Measurements from ENCODE around the gene TP53TG5.
A peak's percentile ranks its signal among the peaks of the same experiment; 100 is the strongest.

TP53TG5 gene

DNA sequence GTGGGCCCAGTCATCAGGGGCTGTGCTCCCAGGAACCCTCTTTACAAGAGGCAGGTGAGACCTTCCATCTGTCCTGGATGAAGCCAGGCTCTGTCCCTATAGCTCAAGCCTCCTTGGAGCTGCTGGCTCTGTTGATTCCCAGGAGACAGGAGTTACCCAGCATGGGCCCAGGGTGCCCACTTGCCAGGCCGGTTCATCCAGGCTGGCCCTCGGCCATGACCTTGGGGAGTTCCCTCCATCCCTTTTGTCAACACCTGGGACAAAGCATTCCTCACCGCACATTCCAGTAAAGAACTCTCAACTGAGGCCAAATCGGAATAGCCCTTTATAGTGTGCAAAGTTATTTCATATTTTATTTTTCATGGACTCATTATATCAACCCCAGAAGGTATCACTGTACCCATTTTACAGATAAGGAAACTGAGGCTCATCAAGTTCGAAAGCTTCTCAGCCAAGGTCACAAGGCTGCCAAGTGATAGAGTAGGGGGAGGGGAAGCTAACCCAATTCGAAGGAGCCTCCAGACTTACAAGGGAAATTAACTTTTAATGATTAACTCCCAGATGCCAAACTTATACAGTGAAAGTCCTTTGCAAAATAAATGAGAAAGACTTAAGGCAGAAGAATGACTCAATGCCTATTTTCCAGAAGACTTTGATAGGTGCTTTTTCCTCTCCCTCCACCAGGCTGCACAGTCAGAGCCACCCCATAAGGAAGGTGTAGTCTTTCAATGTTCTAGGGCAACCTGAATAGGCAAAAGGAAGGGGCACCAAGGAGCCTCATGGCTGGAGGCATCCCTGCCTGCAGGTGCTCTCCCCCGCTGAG, 48.4 kb downstream of the TP53TG5 start:
- POLR2A ChIA-PET, result no interaction called here
- CTCF ChIA-PET, result no interaction called here
- no peak for TF ChIP-seq CTBP1 (IDR thresholded peaks at IDR 0.05; ENCODE audit: borderline replicate concordance)
- TF ChIP-seq L3MBTL2 (conservative IDR thresholded peaks at IDR 0.05), result no peak
- TF ChIP-seq LEF1 (IDR thresholded peaks at IDR 0.05; ENCODE audit: borderline replicate concordance), result no peak
- TF ChIP-seq HDGF (IDR thresholded peaks at IDR 0.05; ENCODE audit: borderline replicate concordance), result no peak
- no peak for TF ChIP-seq SUZ12 (IDR thresholded peaks at IDR 0.05)
- no peak for TF ChIP-seq ELF4 (IDR thresholded peaks at IDR 0.05)
- TF ChIP-seq NFRKB (IDR thresholded peaks at IDR 0.05), result no peak
- no peak for TF ChIP-seq FOXK2 (IDR thresholded peaks at IDR 0.05)
- no peak for TF ChIP-seq ZNF384 (IDR thresholded peaks at IDR 0.05)
- no peak for DNase-seq (ENCODE audit: extremely low spot score)

- ChIA-PET CTCF (no interaction called here), POLR2A (no interaction called here)
- no peak for DNase-seq (ENCODE audit: extremely low spot score)
- TF ChIP-seq L3MBTL2 (conservative IDR thresholded peaks at IDR 0.05) (no peak), BHLHE40 (IDR thresholded peaks at IDR 0.05; ENCODE audit: borderline replicate concordance) (no peak), ZNF384 (IDR thresholded peaks at IDR 0.05) (no peak), FOXA1 (IDR thresholded peaks at IDR 0.05) (no peak), LEF1 (IDR thresholded peaks at IDR 0.05; ENCODE audit: borderline replicate concordance) (no peak), ARNT (IDR thresholded peaks at IDR 0.05) (no peak), ELF4 (IDR thresholded peaks at IDR 0.05) (no peak), SP1 (IDR thresholded peaks at IDR 0.05) (no peak), NFRKB (IDR thresholded peaks at IDR 0.05) (no peak), TARDBP (IDR thresholded peaks at IDR 0.05) (no peak), FOXM1 (IDR thresholded peaks at IDR 0.05; ENCODE audit: borderline replicate concordance) (no peak), HDGF (IDR thresholded peaks at IDR 0.05; ENCODE audit: borderline replicate concordance) (no peak), FOXK2 (IDR thresholded peaks at IDR 0.05) (no peak), SUZ12 (IDR thresholded peaks at IDR 0.05) (no peak), CTBP1 (IDR thresholded peaks at IDR 0.05; ENCODE audit: borderline replicate concordance) (no peak)
- TF ChIP-seq, protein P1, sequence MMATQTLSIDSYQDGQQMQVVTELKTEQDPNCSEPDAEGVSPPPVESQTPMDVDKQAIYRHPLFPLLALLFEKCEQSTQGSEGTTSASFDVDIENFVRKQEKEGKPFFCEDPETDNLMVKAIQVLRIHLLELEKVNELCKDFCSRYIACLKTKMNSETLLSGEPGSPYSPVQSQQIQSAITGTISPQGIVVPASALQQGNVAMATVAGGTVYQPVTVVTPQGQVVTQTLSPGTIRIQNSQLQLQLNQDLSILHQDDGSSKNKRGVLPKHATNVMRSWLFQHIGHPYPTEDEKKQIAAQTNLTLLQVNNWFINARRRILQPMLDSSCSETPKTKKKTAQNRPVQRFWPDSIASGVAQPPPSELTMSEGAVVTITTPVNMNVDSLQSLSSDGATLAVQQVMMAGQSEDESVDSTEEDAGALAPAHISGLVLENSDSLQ (IDR thresholded peaks at IDR 0.05), result no peak
Observed at GRCh38 chr20:45328451-45328850, 49.7 kb downstream of the TP53TG5 start.

GRCh38 chr20:45325371-45325770, 52.8 kb downstream of the TP53TG5 start:
- ChIA-PET POLR2A (no interaction called here), CTCF (no interaction called here)
- no peak for DNase-seq (ENCODE audit: extremely low spot score)
- TF ChIP-seq FOXM1 (IDR thresholded peaks at IDR 0.05; ENCODE audit: borderline replicate concordance) (no peak), SUZ12 (IDR thresholded peaks at IDR 0.05) (no peak), ELF4 (IDR thresholded peaks at IDR 0.05) (no peak), NFRKB (IDR thresholded peaks at IDR 0.05) (no peak), ZNF384 (IDR thresholded peaks at IDR 0.05) (no peak), TARDBP (IDR thresholded peaks at IDR 0.05) (no peak), FOXK2 (IDR thresholded peaks at IDR 0.05) (no peak), LEF1 (IDR thresholded peaks at IDR 0.05; ENCODE audit: borderline replicate concordance) (no peak), L3MBTL2 (conservative IDR thresholded peaks at IDR 0.05) (no peak), SP1 (IDR thresholded peaks at IDR 0.05) (no peak), HDGF (IDR thresholded peaks at IDR 0.05; ENCODE audit: borderline replicate concordance) (no peak), BHLHE40 (IDR thresholded peaks at IDR 0.05; ENCODE audit: borderline replicate concordance) (no peak), CTBP1 (IDR thresholded peaks at IDR 0.05; ENCODE audit: borderline replicate concordance) (no peak), FOXA1 (IDR thresholded peaks at IDR 0.05) (no peak), ARNT (IDR thresholded peaks at IDR 0.05) (no peak)
- TF ChIP-seq, protein P1 (IDR thresholded peaks at IDR 0.05), result no peak

DNA sequence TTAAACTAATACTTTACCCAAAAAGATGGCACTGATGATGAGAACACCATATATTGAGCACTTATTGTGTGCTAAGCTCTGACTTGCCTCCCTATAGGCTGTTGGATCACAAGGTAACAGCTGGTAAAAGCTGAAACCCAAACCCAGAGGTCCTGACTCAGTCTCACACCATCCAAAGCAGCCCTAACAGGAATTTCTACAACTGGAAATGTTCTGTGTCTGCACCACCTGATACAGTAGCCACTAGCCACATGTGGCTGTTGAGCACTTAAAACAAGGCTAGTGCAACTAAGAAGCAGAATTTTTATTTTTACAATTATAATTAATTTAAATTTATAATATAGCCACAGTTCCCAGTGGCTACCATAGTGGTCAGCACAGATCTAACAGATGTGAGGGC, 54.4 kb downstream of the TP53TG5 start:
- TF ChIP-seq HDGF (IDR thresholded peaks at IDR 0.05; ENCODE audit: borderline replicate concordance) (no peak), NFRKB (IDR thresholded peaks at IDR 0.05) (no peak)
- ChIA-PET POLR2A (no interaction called here), CTCF (interaction anchor here (1.1 to 1.8 kb wide), 4 partner anchors 12 to 142 kb away, joined by 3 to 5 read pairs (median 4); no protein-coding TSS in a partner anchor)
- DNase-seq (ENCODE audit: extremely low spot score), result no peak

GRCh38 chr20:45322952-45323383, 55.2 kb downstream of the TP53TG5 start:
- CTCF ChIA-PET, result interaction anchor here (0.5 to 1.8 kb wide), 10 partner anchors 13 to 497 kb away, joined by 3 to 8 read pairs (median 4); no protein-coding TSS in a partner anchor
- TF ChIP-seq SUZ12 (IDR thresholded peaks at IDR 0.05) (no peak), FOXA1 (IDR thresholded peaks at IDR 0.05) (no peak), FOXM1 (IDR thresholded peaks at IDR 0.05; ENCODE audit: borderline replicate concordance) (no peak), TARDBP (IDR thresholded peaks at IDR 0.05) (no peak), ZNF384 (IDR thresholded peaks at IDR 0.05) (no peak), SP1 (IDR thresholded peaks at IDR 0.05) (no peak), L3MBTL2 (conservative IDR thresholded peaks at IDR 0.05) (no peak)
- TF ChIP-seq, protein P1 (IDR thresholded peaks at IDR 0.05), result peak; percentile 72
- POLR2A ChIA-PET, result interaction anchor here (1.0 kb wide), 1 partner anchor 24 kb away, joined by 3 read pairs; no protein-coding TSS in a partner anchor
- no peak for DNase-seq (ENCODE audit: extremely low spot score)

All from HEK293T (cell line).